ENCODE data around the gene MFAP5.

- no peak for TF ChIP-seq CTCF (conservative IDR thresholded peaks at IDR 0.05)
- TF ChIP-seq ZFX (IDR thresholded peaks at IDR 0.05): no peak
These were observed 4.6 kb upstream of the MFAP5 start for GRCh38 chr12:8667270-8667669.

Measured in C4-2B (cell line).